Mesendoderm (in vitro differentiated cells): ENCODE measurements around the gene VPS35.
A peak's percentile ranks its signal among the peaks of the same experiment; 100 is the strongest.

ENCODE experiments used
- DNase-seq: peaks from one replicate; pipeline ENCODE4 v3.0.0; 2013
- H2AK5ac ChIP-seq: 2 replicates; pipeline ENCODE4 v1.6.1; 2013; ENCODE audit warnings: low read length, inconsistent platforms
- H2BK120ac ChIP-seq: 2 replicates; pipeline ENCODE4 v1.6.1; 2013; ENCODE audit warnings: low read depth, mild to moderate bottlenecking, low read length, moderate library complexity, mixed read lengths
- H2BK15ac ChIP-seq: replicated peaks from 2 replicates; pipeline ENCODE4 v1.6.1; 2013; ENCODE audit warnings: low read depth, mild to moderate bottlenecking, moderate library complexity
- H2BK5ac ChIP-seq: 2 replicates; pipeline ENCODE4 v1.6.1; 2013; ENCODE audit warnings: low read length, inconsistent platforms
- H3K18ac ChIP-seq: 2 replicates; pipeline ENCODE4 v1.6.1; 2013; ENCODE audit warnings: mild to moderate bottlenecking, low read length, mixed read lengths
- H3K23ac ChIP-seq: one replicate; pipeline ENCODE4 v1.6.1; 2013; ENCODE audit warnings: low read length
- H3K27ac ChIP-seq: 2 replicates; pipeline ENCODE4 v1.5.1; 2013; ENCODE audit warnings: low read depth, mild to moderate bottlenecking, inconsistent platforms, low read length, moderate library complexity
- H3K27me3 ChIP-seq: 2 replicates; pipeline ENCODE4 v1.6.1; 2013; ENCODE audit warnings: low read length, control low read depth, mild to moderate bottlenecking, inconsistent platforms; ENCODE audit not compliant: insufficient read depth, poor library complexity
- H3K36me3 ChIP-seq: 2 replicates; pipeline ENCODE4 v1.6.1; 2013; ENCODE audit warnings: low read length, inconsistent platforms; ENCODE audit not compliant: control insufficient read depth, insufficient read depth
- H3K4ac ChIP-seq: one replicate; pipeline ENCODE4 v1.6.1; 2013; ENCODE audit warnings: low read depth, mild to moderate bottlenecking, low read length, moderate library complexity
- H3K4me1 ChIP-seq: 2 replicates; pipeline ENCODE4 v1.6.1; 2013; ENCODE audit warnings: low read depth, low read length, inconsistent platforms; ENCODE audit not compliant: control insufficient read depth
- H3K4me2 ChIP-seq: 2 replicates; pipeline ENCODE4 v1.6.1; 2013; ENCODE audit warnings: low read length
- H3K4me3 ChIP-seq: 2 replicates; pipeline ENCODE4 v1.5.1; 2013; ENCODE audit warnings: mild to moderate bottlenecking, low read length
- H3K56ac ChIP-seq: one replicate; pipeline ENCODE4 v1.6.1; 2013; ENCODE audit warnings: low read length
- H3K79me1 ChIP-seq: 2 replicates; pipeline ENCODE4 v1.6.1; 2013; ENCODE audit warnings: low read length, inconsistent platforms
- H3K79me2 ChIP-seq: 2 replicates; pipeline ENCODE4 v1.6.1; 2013; ENCODE audit warnings: mild to moderate bottlenecking, low read length; ENCODE audit not compliant: control insufficient read depth, insufficient read depth
- H3K9ac ChIP-seq: 2 replicates; pipeline ENCODE4 v1.6.1; 2013; ENCODE audit warnings: low read length, inconsistent platforms
- H4K5ac ChIP-seq: one replicate; pipeline ENCODE4 v1.6.1; 2013; ENCODE audit warnings: low read length
- H4K8ac ChIP-seq: one replicate; pipeline ENCODE4 v1.6.1; 2013; ENCODE audit warnings: low read depth, mild to moderate bottlenecking, control low read depth, low read length, moderate library complexity
- WGBS: extraction: QIAGEN DNeasy Blood & Tissue Kit; methylation state at CpG from one replicate; pipeline ENCODE4 v1.1.7; 2013; ENCODE audit warnings: low lambda C conversion rate, missing lambda C conversion rate; ENCODE audit not compliant: insufficient coverage; ENCODE audit errors: extremely low coverage; 5-methylcytosine and 5-hydroxymethylcytosine counted together

The VPS35 gene

DNA sequence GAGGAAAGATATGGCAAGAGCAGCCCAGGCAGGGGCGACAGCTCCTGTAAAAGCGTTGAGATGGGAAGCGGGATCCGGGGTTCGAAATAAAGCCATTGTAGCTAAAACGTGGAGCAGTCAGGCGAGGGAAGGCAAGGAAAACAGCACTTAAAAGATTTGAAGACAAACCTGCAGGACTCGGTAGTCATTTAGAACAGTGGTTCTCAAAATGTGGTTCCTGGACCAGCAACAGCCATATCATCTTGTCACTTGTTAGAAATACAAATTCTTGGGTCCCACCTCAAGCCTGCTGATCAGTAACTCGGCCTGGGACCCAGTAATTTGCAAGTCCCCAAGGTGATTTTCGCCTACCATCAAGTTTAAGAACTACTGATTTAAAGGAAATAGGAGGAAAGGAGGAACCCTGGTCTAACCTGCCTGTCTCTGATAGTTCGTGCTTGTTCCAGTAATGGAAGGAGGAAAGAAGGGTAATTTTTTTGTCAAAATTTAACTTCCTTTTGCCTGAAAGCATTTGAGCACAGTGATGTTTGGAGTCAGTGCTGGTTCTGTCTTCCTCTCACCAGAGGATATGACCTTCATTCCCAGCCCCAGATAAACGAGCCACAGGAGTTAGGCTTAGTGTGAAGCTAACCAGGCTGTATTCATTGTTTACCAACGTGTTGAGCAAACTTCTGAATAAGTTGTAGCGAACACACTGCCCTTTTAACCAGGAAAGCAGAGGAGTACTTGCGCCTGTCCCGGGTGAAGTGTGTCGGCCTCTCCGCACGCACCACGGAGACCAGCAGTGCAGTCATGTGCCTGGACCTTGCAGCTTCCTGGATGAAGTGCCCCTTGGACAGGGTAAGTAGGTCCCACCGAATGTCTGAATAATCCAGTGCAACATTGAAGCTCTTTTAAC is 1.6 kb upstream of the VPS35 start:
- no peak overlapping the region for H2BK5ac ChIP-seq

DNA sequence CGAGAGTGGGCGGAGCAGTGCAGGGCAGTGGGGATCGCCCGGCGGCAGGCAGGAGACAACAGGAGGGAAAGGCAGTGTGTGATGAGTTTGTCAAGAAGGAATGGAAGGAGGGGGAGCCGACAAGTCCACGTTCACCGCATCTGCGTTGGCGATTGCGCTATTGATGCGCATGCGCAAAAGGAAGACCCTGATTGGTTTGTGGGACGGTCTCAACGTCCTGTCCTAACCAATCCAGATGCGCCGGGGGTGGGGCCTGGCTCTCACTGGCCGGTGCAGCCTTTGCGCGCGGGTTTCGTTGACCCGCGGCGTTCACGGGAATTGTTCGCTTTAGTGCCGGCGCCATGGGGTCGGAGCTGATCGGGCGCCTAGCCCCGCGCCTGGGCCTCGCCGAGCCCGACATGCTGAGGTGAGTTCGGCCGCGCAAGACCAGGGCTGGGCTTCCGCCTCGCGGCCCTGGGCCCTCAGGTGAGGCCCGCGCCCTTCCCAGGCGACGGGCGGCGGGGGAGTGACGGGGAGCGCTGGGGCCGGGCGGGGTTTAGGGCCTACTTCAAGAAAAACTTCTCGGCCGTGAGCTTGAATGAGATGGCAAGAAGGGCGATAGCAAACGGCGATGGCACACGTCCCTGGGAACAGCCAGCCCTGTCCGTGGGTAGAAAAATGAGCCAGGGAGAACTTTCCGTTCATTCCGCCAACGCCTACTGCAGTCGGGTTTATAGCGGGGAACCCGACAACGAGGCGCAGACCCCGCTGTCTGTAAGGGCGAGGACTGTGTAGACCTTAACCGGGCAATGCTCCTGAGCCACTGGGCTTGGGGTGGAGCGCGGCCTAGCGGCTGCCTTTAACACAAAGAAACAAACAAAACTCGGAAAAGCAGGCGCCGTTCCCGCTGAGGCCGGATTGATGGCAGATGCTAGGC is 645 bp upstream of the VPS35 start, which contains the start of gene ORC6:
Gene ORC6, plus strand, starts transcription at position 295 of the 916 bp plus-strand sequence. Its CDS starts 47 bp downstream, at position 342.
- Histone ChIP-seq H2BK5ac (peak within 1 kb of the TSS; percentile 93), H3K27ac (peak within 1 kb of the TSS; percentile 87), H3K56ac (peak within 1 kb of the TSS; percentile 100), H3K9ac (peak within 1 kb of the TSS; percentile 100), H2BK120ac (no peak within 1 kb of the TSS), H3K4me2 (peak within 1 kb of the TSS; percentile 99), H3K4me1 (peaks cover 7% of the 10 kb centered on the region), H4K5ac (no peak within 1 kb of the TSS), H3K27me3 (no peaks in the 10 kb centered on the region), H3K36me3 (peaks cover 4% of the 10 kb centered on the region), H3K18ac (peak within 1 kb of the TSS; percentile 82), H2AK5ac (peak within 1 kb of the TSS; percentile 45), H3K23ac (peak within 1 kb of the TSS; percentile 92), H3K79me1 (peaks cover 11% of the 10 kb centered on the region), H4K8ac (no peak within 1 kb of the TSS), H2BK15ac (no peak within 1 kb of the TSS), H3K4me3 (peak within 1 kb of the TSS; percentile 99), H3K79me2 (peaks cover 51% of the 10 kb centered on the region), H3K4ac (peak within 1 kb of the TSS; percentile 77)
- no CpG with 5 or more reads among the region's 79 CpGs for WGBS
- peak; percentile 98 for DNase-seq

More for the DNA sequence above, 1.6 kb upstream of the VPS35 start:
- Histone ChIP-seq H2AK5ac (peak overlapping the region; percentile 45), H3K79me1 (peaks cover 11% of the 10 kb centered on the region), H3K4ac (peak overlapping the region; percentile 77), H2BK120ac (no peak overlapping the region), H3K18ac (no peak overlapping the region), H3K4me3 (peak overlapping the region; percentile 99), H3K79me2 (peaks cover 44% of the 10 kb centered on the region), H3K27me3 (no peaks in the 10 kb centered on the region), H4K8ac (no peak overlapping the region), H3K56ac (peak overlapping the region; percentile 100), H2BK15ac (no peak overlapping the region), H3K9ac (peak overlapping the region; percentile 100), H3K36me3 (peaks cover 6% of the 10 kb centered on the region), H3K4me1 (peaks cover 7% of the 10 kb centered on the region), H3K4me2 (peak overlapping the region; percentile 99), H3K27ac (no peak overlapping the region), H4K5ac (no peak overlapping the region), H3K23ac (peak overlapping the region; percentile 72)
- no CpG with 5 or more reads among the region's 21 CpGs for WGBS
- peak; percentile 29 for DNase-seq

DNA sequence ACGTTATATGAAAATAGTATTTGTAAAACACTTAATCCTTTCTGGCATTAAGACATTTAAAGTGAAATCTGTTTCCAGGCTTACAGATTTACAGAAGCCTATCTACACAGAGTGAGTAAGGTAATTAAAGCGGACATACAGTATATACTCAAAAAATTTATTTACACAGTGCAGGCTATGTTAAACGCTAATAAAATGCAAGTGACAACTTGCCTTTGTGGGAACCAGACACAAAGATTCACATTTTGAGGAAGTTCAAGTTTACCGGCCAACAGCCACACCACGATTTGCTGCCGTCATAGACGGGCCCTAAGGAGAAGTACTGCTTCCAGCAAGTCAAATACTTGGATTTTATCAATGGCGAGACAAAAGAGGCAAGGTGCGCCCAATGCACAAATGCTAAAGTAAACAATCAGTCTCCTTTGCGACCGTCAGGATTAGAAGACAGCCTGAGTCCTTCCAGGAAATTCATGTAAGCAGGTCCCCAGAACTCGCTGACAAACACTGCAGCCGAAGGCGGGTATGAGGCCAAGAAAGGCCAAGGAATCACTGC is 801 bp downstream of the VPS35 start:
- Histone ChIP-seq H3K9ac (peak overlapping the region; percentile 95), H3K4me3 (peak overlapping the region; percentile 97), H2BK15ac (no peak overlapping the region), H3K4me2 (peak overlapping the region; percentile 87), H3K56ac (peak overlapping the region; percentile 98), H3K27me3 (no peaks in the 10 kb centered on the region), H3K79me1 (peaks cover 13% of the 10 kb centered on the region), H3K4ac (no peak overlapping the region), H2BK5ac (no peak overlapping the region), H2BK120ac (no peak overlapping the region), H4K5ac (no peak overlapping the region), H3K36me3 (peaks cover 4% of the 10 kb centered on the region), H3K27ac (no peak overlapping the region), H3K4me1 (peaks cover 7% of the 10 kb centered on the region), H4K8ac (no peak overlapping the region), H2AK5ac (no peak overlapping the region), H3K23ac (no peak overlapping the region), H3K79me2 (peaks cover 64% of the 10 kb centered on the region), H3K18ac (no peak overlapping the region)
- WGBS = no CpG with 5 or more reads among the region's 14 CpGs
- no peak for DNase-seq

DNA sequence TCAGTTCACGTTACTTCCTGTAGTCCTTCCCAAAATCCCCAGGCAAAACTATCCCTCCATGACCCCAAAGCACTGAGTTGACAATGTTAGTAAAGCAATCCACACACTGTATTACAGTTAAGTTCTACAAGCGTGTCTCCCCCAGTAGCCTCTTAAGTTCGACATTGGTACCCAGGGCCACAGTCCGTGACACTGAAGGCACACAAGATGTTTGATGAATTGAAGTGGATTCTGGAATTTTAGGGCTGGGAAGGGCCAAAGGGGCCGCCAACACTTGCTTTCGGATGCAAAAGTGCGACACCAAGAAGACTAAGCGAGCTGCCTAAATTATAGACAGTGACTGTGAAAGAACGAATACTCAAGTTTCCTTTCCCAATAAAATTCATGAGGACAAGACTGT is 1.5 kb downstream of the VPS35 start:
- no CpG with 5 or more reads among the region's 9 CpGs for WGBS
- H3K4me1 ChIP-seq = peaks cover 7% of the 10 kb centered on the region
- H3K9ac ChIP-seq = peak overlapping the region; percentile 95
- peaks cover 64% of the 10 kb centered on the region for H3K79me2 ChIP-seq
- H2BK120ac ChIP-seq = no peak overlapping the region
- H2BK5ac ChIP-seq = no peak overlapping the region
- peak; percentile 11 for DNase-seq
- H3K79me1 ChIP-seq = peaks cover 13% of the 10 kb centered on the region
- H3K36me3 ChIP-seq = peaks cover 2% of the 10 kb centered on the region
- no peak overlapping the region for H2BK15ac ChIP-seq
- no peak overlapping the region for H3K27ac ChIP-seq
- H3K18ac ChIP-seq = no peak overlapping the region
- peak overlapping the region; percentile 63 for H3K56ac ChIP-seq
- no peaks in the 10 kb centered on the region for H3K27me3 ChIP-seq
- no peak overlapping the region for H3K4me3 ChIP-seq
- H4K5ac ChIP-seq = no peak overlapping the region
- H3K4ac ChIP-seq = no peak overlapping the region
- H2AK5ac ChIP-seq = no peak overlapping the region
- peak overlapping the region; percentile 87 for H3K4me2 ChIP-seq
- no peak overlapping the region for H4K8ac ChIP-seq
- no peak overlapping the region for H3K23ac ChIP-seq

DNA sequence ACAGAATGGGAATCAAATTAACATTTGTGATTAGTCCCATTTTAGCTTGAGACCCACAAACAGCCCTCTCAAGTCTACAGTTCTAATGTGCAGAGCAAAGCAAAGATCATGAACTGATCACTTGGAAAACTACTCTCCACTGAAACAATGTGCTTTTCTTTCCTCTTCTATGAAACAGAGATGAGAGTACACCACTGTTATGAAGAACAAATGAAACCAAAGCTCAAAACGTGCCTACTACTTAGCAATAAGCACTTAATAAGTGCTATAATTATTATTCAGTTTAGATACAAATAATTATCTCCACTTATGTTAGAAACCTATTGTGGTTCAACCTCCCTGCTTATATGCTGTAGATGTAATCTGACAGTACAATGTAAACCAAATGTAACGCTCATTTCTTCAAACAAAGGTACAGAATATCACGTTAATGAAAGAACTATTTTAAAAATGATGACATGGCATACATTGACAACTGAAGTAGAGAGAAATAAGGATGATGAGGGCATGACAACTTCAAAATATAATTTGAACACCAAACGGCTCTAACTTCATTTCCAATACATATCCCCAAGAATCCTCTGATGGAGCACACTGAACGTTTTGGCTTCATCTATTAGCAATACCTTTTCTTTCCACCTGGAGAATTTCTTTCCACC is 2.0 kb downstream of the VPS35 start:
- Histone ChIP-seq H3K9ac (peak overlapping the region; percentile 5), H3K79me2 (peaks cover 64% of the 10 kb centered on the region), H3K18ac (no peak overlapping the region), H3K4me1 (peaks cover 7% of the 10 kb centered on the region), H3K4ac (no peak overlapping the region), H3K56ac (no peak overlapping the region), H4K5ac (no peak overlapping the region), H2BK120ac (no peak overlapping the region), H4K8ac (no peak overlapping the region), H3K27ac (no peak overlapping the region), H3K79me1 (peaks cover 13% of the 10 kb centered on the region), H2BK5ac (no peak overlapping the region), H2BK15ac (no peak overlapping the region), H3K36me3 (peaks cover 2% of the 10 kb centered on the region), H3K27me3 (no peaks in the 10 kb centered on the region), H3K23ac (no peak overlapping the region), H2AK5ac (no peak overlapping the region), H3K4me3 (no peak overlapping the region), H3K4me2 (no peak overlapping the region)
- no CpG with 5 or more reads among the region's 5 CpGs for WGBS
- DNase-seq = no peak
